Activated CD4-positive, alpha-beta T cell treated with anti-CD3 and anti-CD28 coated beads, Interleukin-2, amount 10 ng/mL, durations not matched to agents 7 days and 5 days (primary cell): ENCODE measurements around the gene CENATAC. TPM values are rescaled to one million over a fixed set of nuclear protein-coding genes. Genes with fewer than 3 reads are reported as not detected.
"Not testable (repeated sequence)": the region's sequence is repeated elsewhere in the genome, so short reads cannot be mapped to it uniquely, and the experiment has no call there.

Experiments
- CTCF ChIA-PET: fragments of 350-600 bp; sonication (Branson Sonifier 250); formaldehyde crosslinking; loops from one replicate; lab custom pipeline; 2021; ENCODE audit warnings: antibody characterized with exemption; lab: Charles Lee
- POLR2A ChIA-PET: fragments of 350-600 bp; sonication (Branson Sonifier 250); formaldehyde crosslinking; loops from one replicate; lab custom pipeline; 2021; ENCODE audit warnings: antibody characterized with exemption; lab: Charles Lee
- DNase-seq: peaks from one replicate; pipeline ENCODE4 v3.0.0-alpha.2; 2020
- H3K27ac Mint-ChIP-seq: one replicate; pipeline ENCODE4 v1.8.0; 2021; ENCODE audit warnings: mild to moderate bottlenecking, moderate library complexity, mixed read lengths
- H3K27me3 Mint-ChIP-seq: one replicate; pipeline ENCODE4 v1.8.0; 2021; ENCODE audit warnings: mixed read lengths
- H3K36me3 Mint-ChIP-seq: one replicate; pipeline ENCODE4 v1.8.0; 2021; ENCODE audit warnings: low read depth, mixed read lengths
- H3K4me1 Mint-ChIP-seq: one replicate; pipeline ENCODE4 v1.8.0; 2021; ENCODE audit warnings: mixed read lengths
- H3K4me3 Mint-ChIP-seq: one replicate; pipeline ENCODE4 v1.8.0; 2021; ENCODE audit warnings: mild to moderate bottlenecking, moderate library complexity, mixed read lengths
- H3K9me3 Mint-ChIP-seq: one replicate; pipeline ENCODE4 v1.8.0; 2021; ENCODE audit warnings: mixed read lengths
- total RNA-seq, 2 experiments: library from RNA; stranded (reverse); gene quantifications; one replicate each; pipeline ENCODE4 v1.2.3, GENCODE V29; 2021

CENATAC gene
- total RNA-seq, 2 experiments from 2014 or later: 40.4 to 47.2 TPM

DNA sequence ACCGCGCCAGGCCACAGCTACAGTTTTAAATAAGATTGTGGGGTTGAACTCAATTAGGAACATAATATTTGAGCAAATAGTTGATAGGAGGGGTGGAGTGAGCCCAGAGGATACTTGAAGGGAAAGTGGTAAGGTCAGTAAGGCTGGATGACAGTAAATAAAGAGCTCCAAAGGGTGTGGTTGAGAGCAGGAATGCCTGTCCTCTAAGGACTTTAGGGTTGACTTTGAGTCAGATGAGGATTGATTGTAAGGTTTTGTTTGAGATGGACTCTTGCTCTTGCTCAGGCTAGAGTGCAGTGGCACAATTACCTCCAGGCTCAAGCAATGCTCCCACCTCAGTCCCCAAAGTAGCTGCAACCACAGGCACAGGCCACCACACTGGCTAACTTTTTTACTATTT lies 24.0 kb upstream of the CENATAC start:
- CTCF ChIA-PET: interaction anchor here (0.9 kb wide), 1 partner anchor 31 kb away, joined by 3 read pairs; no protein-coding TSS in a partner anchor
- Mint-ChIP-seq H3K4me1 (no peaks in the 10 kb centered on the region), H3K4me3 (no peak overlapping the region), H3K27me3 (peaks cover 25% of the 10 kb centered on the region), H3K9me3 (no peaks in the 10 kb centered on the region), H3K36me3 (no peaks in the 10 kb centered on the region), H3K27ac (no peak overlapping the region)
- DNase-seq: no peak
- POLR2A ChIA-PET: no interaction called here

- Mint-ChIP-seq H3K4me1 (no peaks in the 10 kb centered on the region), H3K27me3 (peaks cover 23% of the 10 kb centered on the region), H3K4me3 (no peak overlapping the region), H3K9me3 (no peaks in the 10 kb centered on the region), H3K36me3 (no peaks in the 10 kb centered on the region), H3K27ac (no peak overlapping the region)
- POLR2A ChIA-PET: interaction anchor here (0.5 kb wide), 1 partner anchor 8 kb away, joined by 7 read pairs; no protein-coding TSS in a partner anchor
- CTCF ChIA-PET: no interaction called here
- DNase-seq: no peak
These were observed 21.9 kb upstream of the CENATAC start for GRCh38 chr11:118975771-118976709.

- Mint-ChIP-seq H3K27me3 (peaks cover 14% of the 10 kb centered on the region), H3K4me3 (no peak overlapping the region), H3K4me1 (no peaks in the 10 kb centered on the region), H3K36me3 (no peaks in the 10 kb centered on the region), H3K27ac (no peak overlapping the region), H3K9me3 (no peaks in the 10 kb centered on the region)
- DNase-seq: no peak
- ChIA-PET CTCF (no interaction called here), POLR2A (no interaction called here)
These were observed 18.5 kb upstream of the CENATAC start for GRCh38 chr11:118979434-118979833.

DNA sequence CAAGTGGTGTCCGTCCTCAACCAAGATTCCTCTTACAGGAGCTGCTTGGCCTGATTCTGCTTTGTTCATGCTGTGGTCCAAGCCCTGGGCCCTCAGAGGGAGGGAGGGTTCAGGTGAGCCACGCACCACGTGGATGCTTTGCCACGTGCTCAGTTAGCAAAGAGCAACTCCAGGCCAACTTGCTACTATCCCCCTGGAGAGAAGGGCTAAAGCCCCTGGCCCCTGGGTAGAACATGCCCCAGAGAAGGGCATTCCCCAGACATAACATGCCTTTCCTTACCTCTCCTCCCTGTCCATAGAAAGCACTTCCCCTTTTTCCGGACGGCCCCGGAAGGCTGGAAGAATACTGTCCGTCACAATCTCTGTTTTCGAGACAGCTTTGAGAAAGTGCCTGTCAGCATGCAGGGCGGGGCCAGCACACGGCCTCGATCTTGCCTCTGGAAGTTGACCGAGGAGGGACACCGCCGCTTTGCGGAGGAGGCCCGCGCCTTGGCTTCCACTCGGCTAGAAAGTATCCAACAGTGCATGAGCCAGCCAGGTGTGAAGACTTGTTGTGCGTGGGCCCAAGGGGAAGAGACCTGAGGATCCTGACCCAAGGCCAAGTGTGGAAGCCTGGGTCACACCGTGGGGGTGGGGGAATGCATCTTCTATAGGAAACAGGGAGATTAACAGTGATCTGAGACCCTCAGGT lies 17.6 kb upstream of the CENATAC start:
- H3K27me3 Mint-ChIP-seq: peaks cover 8% of the 10 kb centered on the region
- H3K36me3 Mint-ChIP-seq: no peaks in the 10 kb centered on the region
- POLR2A ChIA-PET: no interaction called here
- no peaks in the 10 kb centered on the region for H3K4me1 Mint-ChIP-seq
- no peaks in the 10 kb centered on the region for H3K9me3 Mint-ChIP-seq
- no peak overlapping the region for H3K27ac Mint-ChIP-seq
- H3K4me3 Mint-ChIP-seq: no peak overlapping the region
- CTCF ChIA-PET: interaction anchor here (1.0 kb wide), 1 partner anchor 36 kb away, joined by 3 read pairs; no protein-coding TSS in a partner anchor
- DNase-seq: no peak

DNA sequence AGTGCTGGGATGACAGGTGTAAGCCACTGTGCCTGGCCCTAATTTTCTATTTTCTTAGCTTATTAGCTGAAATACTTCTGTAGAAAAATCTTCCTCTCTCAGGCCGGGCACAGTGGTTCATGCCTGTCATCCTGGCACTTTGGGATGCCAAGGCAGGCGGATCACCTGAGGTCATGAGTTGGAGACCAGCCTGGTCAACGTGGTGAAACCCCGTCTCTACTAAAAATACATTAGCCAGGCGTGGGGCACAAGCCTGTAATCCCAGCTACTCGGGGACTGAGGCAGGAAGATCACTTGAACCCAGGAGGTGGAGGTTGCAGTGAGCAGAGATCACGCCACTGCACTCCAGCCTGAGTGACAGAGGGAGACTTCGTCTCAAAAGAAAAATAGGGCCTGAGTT lies 13.6 kb upstream of the CENATAC start:
- H3K36me3 Mint-ChIP-seq, H3K9me3 Mint-ChIP-seq, DNase-seq, H3K27ac Mint-ChIP-seq, H3K4me1 Mint-ChIP-seq, POLR2A ChIA-PET, H3K27me3 Mint-ChIP-seq, H3K4me3 Mint-ChIP-seq: not testable (repeated sequence)
- CTCF ChIA-PET: interaction anchor here (0.6 to 1.8 kb wide), 5 partner anchors 13 to 612 kb away, joined by 3 to 6 read pairs (median 4); partner anchors contain the start of gene BCL9L

DNA sequence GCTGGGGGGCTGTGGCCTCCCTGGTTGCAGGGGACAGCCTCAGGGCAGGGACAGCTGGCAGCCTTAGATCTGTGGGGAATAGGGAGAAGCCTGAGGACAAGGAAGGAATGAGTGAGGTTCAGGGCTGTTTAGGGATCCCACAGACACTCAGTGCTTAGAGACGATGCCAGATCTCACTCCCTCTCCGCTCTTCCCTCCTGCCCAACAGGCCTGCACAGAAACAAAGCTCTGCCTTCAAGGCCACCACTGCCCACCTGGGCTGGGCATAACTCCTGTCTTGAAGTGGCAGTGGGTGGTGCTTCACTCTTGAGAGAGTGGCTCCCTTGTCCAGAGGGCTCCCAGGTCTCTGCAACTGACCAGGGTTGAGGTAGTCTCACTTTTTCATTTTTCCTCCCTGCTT lies 13.1 kb upstream of the CENATAC start:
- ChIA-PET CTCF (interaction anchor here (0.6 to 1.8 kb wide), 4 partner anchors 12 to 612 kb away, joined by 4 to 6 read pairs (median 4); no protein-coding TSS in a partner anchor), POLR2A (no interaction called here)
- Mint-ChIP-seq H3K36me3 (no peaks in the 10 kb centered on the region), H3K4me1 (no peaks in the 10 kb centered on the region), H3K4me3 (no peak overlapping the region), H3K9me3 (no peaks in the 10 kb centered on the region), H3K27me3 (no peaks in the 10 kb centered on the region), H3K27ac (no peak overlapping the region)
- DNase-seq: no peak

DNA sequence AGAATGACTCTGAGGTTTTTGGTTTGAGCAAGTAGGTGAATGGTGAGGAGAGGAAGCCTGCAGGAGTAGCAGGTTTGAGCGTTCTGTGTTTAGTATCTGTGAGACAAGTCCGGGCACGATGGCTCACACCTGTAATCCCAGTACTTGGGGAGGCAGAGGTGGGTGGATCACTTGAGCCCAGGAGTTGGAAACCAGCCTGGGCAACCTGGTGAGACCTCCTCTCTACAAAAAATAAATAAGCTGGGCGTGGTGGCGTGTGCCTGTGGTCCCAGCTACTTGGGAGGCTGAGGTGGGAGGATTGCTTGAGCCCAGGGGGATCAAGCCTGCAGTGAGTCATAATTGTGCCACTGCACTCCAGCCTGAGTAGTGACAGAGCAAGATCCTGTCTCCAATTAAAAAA lies 9.7 kb upstream of the CENATAC start:
- peaks cover 4% of the 10 kb centered on the region for H3K36me3 Mint-ChIP-seq
- no peaks in the 10 kb centered on the region for H3K9me3 Mint-ChIP-seq
- no peaks in the 10 kb centered on the region for H3K4me1 Mint-ChIP-seq
- H3K27ac Mint-ChIP-seq: no peak overlapping the region
- ChIA-PET CTCF (no interaction called here), POLR2A (no interaction called here)
- DNase-seq: no peak
- H3K27me3 Mint-ChIP-seq: no peaks in the 10 kb centered on the region
- no peak overlapping the region for H3K4me3 Mint-ChIP-seq

DNA sequence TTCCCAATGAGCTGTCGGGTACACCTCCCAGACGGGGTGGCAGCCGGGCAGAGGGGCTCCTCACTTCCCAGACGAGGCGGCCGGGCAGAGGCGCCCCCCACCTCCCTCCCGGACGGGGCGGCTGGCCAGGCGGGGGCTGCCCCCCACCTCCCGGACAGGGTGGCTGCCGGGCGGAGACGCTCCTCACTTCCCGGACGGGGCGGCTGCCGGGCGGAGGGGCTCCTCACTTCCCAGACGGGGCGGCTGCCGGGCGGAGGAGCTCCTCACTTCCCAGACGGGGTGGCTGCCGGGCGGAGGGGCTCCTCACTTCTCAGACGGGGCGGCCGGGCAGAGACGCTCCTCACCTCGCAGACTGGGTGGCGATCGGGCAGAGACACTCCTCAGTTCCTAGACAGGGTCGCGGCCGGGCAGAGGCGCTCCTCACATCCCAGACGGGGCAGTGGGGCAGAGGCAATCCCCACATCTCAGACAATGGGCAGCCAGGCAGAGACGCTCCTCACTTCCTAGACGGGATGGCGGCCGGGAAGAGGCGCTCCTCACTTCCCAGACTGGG lies 6.4 kb upstream of the CENATAC start:
- H3K36me3 Mint-ChIP-seq, CTCF ChIA-PET, H3K4me3 Mint-ChIP-seq, H3K9me3 Mint-ChIP-seq, DNase-seq, POLR2A ChIA-PET, H3K27me3 Mint-ChIP-seq, H3K27ac Mint-ChIP-seq, H3K4me1 Mint-ChIP-seq: not testable (repeated sequence)

DNA sequence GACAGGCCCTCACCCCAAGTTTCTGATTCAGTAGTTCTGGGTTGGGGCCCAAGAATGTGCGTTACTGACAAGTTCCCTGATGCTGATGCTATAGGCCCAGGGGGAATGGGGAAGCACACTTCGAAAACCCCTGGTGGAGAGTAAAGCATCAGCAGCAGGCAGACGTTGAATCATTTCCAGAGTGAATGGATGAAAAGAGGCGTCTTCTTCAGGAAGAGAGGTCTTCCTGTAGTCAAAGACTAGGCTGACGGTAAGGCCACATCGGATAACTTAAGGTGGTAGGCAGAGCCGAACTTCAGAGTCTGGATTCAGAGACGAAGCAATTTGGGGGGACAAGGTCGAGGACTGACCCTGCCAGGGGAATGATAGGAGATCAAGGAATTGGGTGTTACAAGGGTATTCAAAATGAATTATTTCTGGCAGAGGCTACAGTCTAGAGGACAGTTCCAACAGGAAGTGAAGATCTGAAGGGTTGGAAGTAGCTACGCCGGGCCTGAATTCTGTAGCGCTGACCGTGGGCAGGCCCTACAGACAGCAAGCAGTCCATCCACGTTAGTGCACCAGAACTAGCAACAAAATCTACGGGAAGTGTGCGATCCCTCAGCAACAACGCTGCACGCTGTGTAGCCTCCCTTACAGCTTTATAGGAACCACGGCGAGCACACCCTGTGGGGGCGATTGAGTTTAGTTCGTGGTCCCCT lies 862 bp upstream of the CENATAC start:
- H3K9me3 Mint-ChIP-seq: no peaks in the 10 kb centered on the region
- peaks cover 35% of the 10 kb centered on the region for H3K4me1 Mint-ChIP-seq
- ChIA-PET CTCF (interaction anchor here (0.6 to 2.1 kb wide), 8 partner anchors 9 to 360 kb away, joined by 3 to 5 read pairs (median 3); partner anchors contain the start of gene BCL9L), POLR2A (no interaction called here)
- DNase-seq: peak; percentile 47
- peaks cover 41% of the 10 kb centered on the region for H3K36me3 Mint-ChIP-seq
- H3K27ac Mint-ChIP-seq: peak overlapping the region; percentile 95
- H3K27me3 Mint-ChIP-seq: no peaks in the 10 kb centered on the region
- H3K4me3 Mint-ChIP-seq: peak overlapping the region; percentile 87

DNA sequence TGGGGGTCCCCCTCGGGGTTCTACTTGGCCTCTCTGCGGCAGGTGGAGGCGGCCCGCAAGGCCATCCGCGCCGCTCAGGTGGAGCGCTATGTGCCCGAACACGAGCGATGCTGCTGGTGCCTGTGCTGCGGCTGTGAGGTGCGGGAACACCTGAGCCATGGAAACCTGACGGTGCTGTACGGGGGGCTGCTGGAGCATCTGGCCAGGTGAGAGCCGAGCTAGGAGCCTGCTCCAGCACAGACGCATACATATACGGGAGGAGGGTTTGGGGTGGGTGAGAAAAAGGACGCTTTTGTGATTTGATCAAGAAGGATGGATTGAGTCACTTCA lies 415 bp downstream of the CENATAC start:
- ChIA-PET CTCF (interaction anchor here (0.6 to 1.2 kb wide), 2 partner anchors 29 to 116 kb away, joined by 3 to 4 read pairs; no protein-coding TSS in a partner anchor), POLR2A (interaction anchor here (0.7 kb wide), 1 partner anchor 50 kb away, joined by 3 read pairs; no protein-coding TSS in a partner anchor)
- Mint-ChIP-seq H3K9me3 (no peaks in the 10 kb centered on the region), H3K36me3 (peaks cover 45% of the 10 kb centered on the region), H3K4me1 (peaks cover 38% of the 10 kb centered on the region), H3K27me3 (no peaks in the 10 kb centered on the region), H3K27ac (peak overlapping the region; percentile 95), H3K4me3 (peak overlapping the region; percentile 87)
- no peak for DNase-seq

DNA sequence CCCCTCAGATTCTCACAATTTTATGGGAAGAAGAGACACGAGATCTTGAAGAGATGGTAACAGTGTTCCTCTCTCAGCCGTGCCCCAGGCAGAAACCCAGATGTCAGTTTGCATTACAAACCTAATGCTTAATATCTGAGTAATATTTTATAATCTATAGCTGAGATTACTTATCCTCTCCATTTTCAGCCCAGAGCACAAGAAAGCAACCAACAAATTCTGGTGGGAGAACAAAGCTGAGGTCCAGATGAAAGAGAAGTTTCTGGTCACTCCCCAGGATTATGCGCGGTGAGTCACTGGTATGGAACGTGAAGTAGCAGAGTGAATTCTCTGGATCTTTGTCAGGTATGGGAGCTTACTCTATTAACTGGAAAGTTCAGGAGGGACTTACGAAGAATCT lies 884 bp downstream of the CENATAC start:
- ChIA-PET CTCF (interaction anchor here (0.6 to 1.2 kb wide), 2 partner anchors 29 to 116 kb away, joined by 3 to 4 read pairs; no protein-coding TSS in a partner anchor), POLR2A (interaction anchor here (0.6 kb wide), 2 partner anchors 19 to 122 kb away, joined by 3 to 7 read pairs; partner anchors contain the start of genes HINFP and RPS25)
- Mint-ChIP-seq H3K36me3 (peaks cover 48% of the 10 kb centered on the region), H3K27me3 (no peaks in the 10 kb centered on the region), H3K4me1 (peaks cover 38% of the 10 kb centered on the region), H3K4me3 (peak overlapping the region; percentile 87), H3K27ac (peak overlapping the region; percentile 95), H3K9me3 (no peaks in the 10 kb centered on the region)
- DNase-seq: no peak

DNA sequence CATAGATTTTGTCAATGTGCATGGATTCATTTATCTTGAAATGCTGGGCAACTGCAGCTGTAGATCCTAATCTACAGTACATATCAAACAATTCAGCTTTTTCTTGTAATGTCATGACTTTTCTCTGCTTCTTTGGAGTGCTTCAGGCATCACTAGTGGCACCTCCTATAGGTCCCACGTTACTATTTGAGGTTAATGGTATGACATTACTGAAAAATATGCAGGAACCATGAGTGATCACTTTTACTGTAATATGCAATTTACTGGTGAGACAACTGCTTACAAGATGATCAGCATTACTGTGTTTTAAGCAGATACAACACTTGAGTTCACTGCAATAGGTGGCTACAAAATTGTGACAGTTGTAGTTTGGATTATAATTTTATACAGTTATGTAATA lies 3.0 kb downstream of the CENATAC start:
- POLR2A ChIA-PET: interaction anchor here (1.0 kb wide), 1 partner anchor 15 kb away, joined by 6 read pairs; no protein-coding TSS in a partner anchor
- Mint-ChIP-seq H3K36me3 (peaks cover 49% of the 10 kb centered on the region), H3K4me1 (peaks cover 42% of the 10 kb centered on the region), H3K4me3 (no peak overlapping the region), H3K27me3 (no peaks in the 10 kb centered on the region), H3K9me3 (no peaks in the 10 kb centered on the region), H3K27ac (no peak overlapping the region)
- CTCF ChIA-PET: interaction anchor here (1.0 kb wide), 1 partner anchor 210 kb away, joined by 3 read pairs; the partner anchor contains the start of gene DDX6
- no peak for DNase-seq
